HepG2 (cell line): ENCODE measurements around the gene ERBB4. TPM values are rescaled to one million over a fixed set of nuclear protein-coding genes. Genes with fewer than 3 reads are reported as not detected.

Experiments
- ATAC-seq: fragments of 200-7000 bp; cut with Tn5 transposase; 3 replicates; pipeline ENCODE4 v1.9.1; 2020; ENCODE audit warnings: mild to moderate bottlenecking, moderate library complexity
- BruUV-seq: library from RNA; stranded (reverse); fragments of 400-500 nt; replicated peaks from 2 replicates; lab custom pipeline; 2021; lab: Mats Ljungman, UMichigan
- CTCF ChIA-PET: fragments of 300-600 bp; formaldehyde crosslinking; extraction: SDS; loops from one replicate; lab custom pipeline; 2021; ENCODE audit warnings: low total read pairs, inconsistent platforms, low intra/inter-chr PET ratio; lab: Yijun Ruan, JAX
- POLR2A ChIA-PET: fragments of 350-600 bp; sonication (Branson Sonifier 250); formaldehyde crosslinking; loops from one replicate; lab custom pipeline; 2020; ENCODE audit warnings: antibody characterized with exemption, inconsistent platforms; lab: Yijun Ruan, JAX
- DNase-seq: peaks from one replicate; pipeline ENCODE4 v3.0.0-alpha.2; 2015; ENCODE audit warnings: low spot score
- FAIRE-seq: peaks from 3 replicates; lab custom pipeline; 2011; peaks lifted over from hg19 to GRCh38; lab: Jason Lieb, UNC
- H2AFZ ChIP-seq: one replicate; pipeline ENCODE4 v1.6.1; 2011; ENCODE audit warnings: low read length, inconsistent platforms
- H3K27ac ChIP-seq: fragments of 300-600 bp; 3 replicates; pipeline ENCODE4 v1.8.0; 2011; ENCODE audit warnings: mixed run types, mild to moderate bottlenecking, mixed read lengths, low read length, inconsistent platforms; ENCODE audit not compliant: insufficient read depth; ENCODE audit errors: extremely low read length
- H3K27me3 ChIP-seq, 2 experiments: fragments of 200-600 bp in 1 of 2; 2 replicates in 1 of 2; 3 replicates in 1 of 2; pipeline versions ENCODE4 v1.6.0 to v1.8.0; 2011; ENCODE audit warnings: low read length in 2 of 2, mild to moderate bottlenecking in 2 of 2, moderate library complexity in 2 of 2, inconsistent platforms in 1 of 2; ENCODE audit not compliant: insufficient read depth in 2 of 2, control insufficient read depth in 1 of 2
- H3K36me3 ChIP-seq, 2 experiments: fragments of 200-600 bp in 1 of 2; replicated peaks in 1 of 2; 2 replicates in 1 of 2; 3 replicates in 1 of 2; pipeline versions ENCODE4 v1.5.1 to v1.8.0; 2011; ENCODE audit warnings: low read length in 2 of 2, inconsistent platforms in 1 of 2; ENCODE audit not compliant: insufficient read depth in 2 of 2, control insufficient read depth in 1 of 2
- H3K4me1 ChIP-seq: 2 replicates; pipeline ENCODE4 v1.5.1; 2012; ENCODE audit warnings: low read length, inconsistent platforms; ENCODE audit not compliant: insufficient read depth
- H3K4me2 ChIP-seq: 2 replicates; pipeline ENCODE4 v1.6.0; 2011; ENCODE audit warnings: low read depth, low read length, inconsistent platforms
- H3K4me3 ChIP-seq, 3 experiments: fragments of 200-600 bp in 1 of 3; sonication (generic), shearing (Covaris generic) in 1 of 3; replicated peaks in 1 of 3; 2 replicates each; pipeline ENCODE4 v1.5.1; 2011 to 2016; ENCODE audit warnings: low read length in 3 of 3, inconsistent platforms in 2 of 3, low read depth in 2 of 3, mild to moderate bottlenecking in 2 of 3, control low read depth in 1 of 3, mixed read lengths in 1 of 3; ENCODE audit not compliant: insufficient read depth in 1 of 3
- H3K79me2 ChIP-seq: one replicate; pipeline ENCODE4 v1.6.1; 2011; ENCODE audit warnings: low read length, inconsistent platforms; ENCODE audit not compliant: insufficient read depth
- H3K9ac ChIP-seq: 2 replicates; pipeline ENCODE4 v1.6.0; 2011; ENCODE audit warnings: mild to moderate bottlenecking, low read depth, low read length, inconsistent platforms; ENCODE audit not compliant: insufficient read depth
- H3K9me3 ChIP-seq: 2 replicates; pipeline ENCODE4 v1.5.1; 2012; ENCODE audit warnings: mild to moderate bottlenecking, low read length
- H4K20me1 ChIP-seq: 2 replicates; pipeline ENCODE4 v1.6.0; 2011; ENCODE audit warnings: inconsistent platforms, mild to moderate bottlenecking, low read length, moderate library complexity; ENCODE audit not compliant: insufficient read depth
- MED13 ChIP-seq: sonication (generic); formaldehyde crosslinking; IDR thresholded peaks from 2 replicates; pipeline ENCODE4 v1.5.0; 2020; ENCODE audit warnings: missing genetic modification reagents
- REXO4 ChIP-seq: sonication (generic); formaldehyde crosslinking; IDR thresholded peaks from 2 replicates; pipeline ENCODE4 v1.8.0; 2022; ENCODE audit warnings: missing genetic modification reagents, mild to moderate bottlenecking, borderline replicate concordance
- SKI ChIP-seq: fragments of 450-650 bp; IDR thresholded peaks from one replicate; pipeline ENCODE4 v1.6.1; 2018; ENCODE audit warnings: mild to moderate bottlenecking; ENCODE audit not compliant: partially characterized antibody
- TMF1 ChIP-seq: sonication (generic); formaldehyde crosslinking; IDR thresholded peaks from 2 replicates; pipeline ENCODE4 v1.8.1; 2022; ENCODE audit warnings: low read depth, missing genetic modification reagents
- ZKSCAN8 ChIP-seq: IDR thresholded peaks from 2 replicates; pipeline ENCODE4 v1.6.1; 2016; ENCODE audit warnings: borderline replicate concordance, missing genetic modification reagents, missing compliant biosample characterization
- ZNF777 ChIP-seq: sonication (generic); formaldehyde crosslinking; IDR thresholded peaks from 2 replicates; pipeline ENCODE4 v1.4.0; 2020; ENCODE audit warnings: missing genetic modification reagents
- WGBS: methylation state at CpG from one replicate; pipeline ENCODE4 v1.1.6; 2017; ENCODE audit warnings: low lambda C conversion rate; 5-methylcytosine and 5-hydroxymethylcytosine counted together
- in situ Hi-C: cut with HindIII; loops from 2 replicates; pipeline ENCODE4 v1.10.0; 2017; ENCODE audit warnings: low pct_unique_long_range_greater_than_20kb; ENCODE audit not compliant: extremely low pct_ligation_motif_present
- intact Hi-C: fragments of 100-400 bp; cut with micrococcal nuclease; formaldehyde crosslinking; loops from one replicate; pipeline ENCODE4 v1.10.0; 2022; ENCODE audit not compliant: unreplicated experiment
- polyA plus RNA-seq, 8 experiments: library from polyadenylated mRNA; depleted of rRNA in 3 of 8; stranded (reverse) in 7 of 8; unstranded in 1 of 8; fragments of >200 nt; fragmentation: Illumina TruSeq in 4 of 8; extraction: Trizol in 4 of 8; gene quantifications; 2 replicates each; pipeline versions ENCODE4 v1.2.1 to v1.2.3, GENCODE V29; 2011 to 2016; ENCODE audit warnings: low read depth in 4 of 8, missing spikeins in 1 of 8, mixed read lengths in 1 of 8; ENCODE audit not compliant: insufficient read depth in 1 of 8
- total RNA-seq, 5 experiments: library from RNA; depleted of rRNA; stranded (reverse); fragments of >200 nt; fragmentation: Illumina TruSeq; extraction: Trizol; gene quantifications; 2 replicates each; pipeline ENCODE4 v1.2.3, GENCODE V29; 2016; ENCODE audit warnings: low read depth in 1 of 5
- TF ChIP-seq, protein P1 (sequence below): sonication (generic); formaldehyde crosslinking; IDR thresholded peaks from 2 replicates; pipeline ENCODE4 v1.4.0; 2020; ENCODE audit warnings: mild to moderate bottlenecking, missing genetic modification reagents
- TF ChIP-seq, protein P2 (sequence below): IDR thresholded peaks from 2 replicates; pipeline ENCODE4 v1.6.1; 2012; ENCODE audit warnings: low read length, improper control_type of control experiment
- TF ChIP-seq, protein P3 (sequence below): sonication (generic); formaldehyde crosslinking; IDR thresholded peaks from 2 replicates; pipeline ENCODE4 v1.5.1; 2020; ENCODE audit warnings: missing genetic modification reagents, mild to moderate bottlenecking, borderline replicate concordance

Gene ERBB4
- total and polyA plus RNA-seq, 2 of the 13 experiments (the other 11 are each of a cell fraction or from before 2014, with no cell fraction given): not detected

DNA sequence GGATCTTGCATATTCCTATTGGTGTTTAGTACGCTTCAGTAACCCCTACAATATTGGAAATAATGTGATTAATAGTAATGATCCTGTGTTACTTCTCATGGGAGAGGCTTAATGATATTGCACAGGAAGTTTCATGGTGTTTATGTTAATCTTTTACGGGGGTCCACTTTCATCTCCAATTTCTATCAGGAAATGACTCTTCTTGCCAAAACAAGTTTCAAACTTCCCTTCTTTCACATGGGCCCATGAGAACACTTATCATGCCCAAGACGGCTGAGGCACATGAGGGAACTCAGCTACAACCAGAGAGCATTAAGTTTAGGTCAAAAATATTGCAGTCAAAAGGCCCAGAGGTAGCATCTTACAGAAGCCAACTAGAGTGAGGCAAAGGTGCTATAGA, 7.6 kb downstream of the ERBB4 start (continued):
- TF ChIP-seq, protein P1, sequence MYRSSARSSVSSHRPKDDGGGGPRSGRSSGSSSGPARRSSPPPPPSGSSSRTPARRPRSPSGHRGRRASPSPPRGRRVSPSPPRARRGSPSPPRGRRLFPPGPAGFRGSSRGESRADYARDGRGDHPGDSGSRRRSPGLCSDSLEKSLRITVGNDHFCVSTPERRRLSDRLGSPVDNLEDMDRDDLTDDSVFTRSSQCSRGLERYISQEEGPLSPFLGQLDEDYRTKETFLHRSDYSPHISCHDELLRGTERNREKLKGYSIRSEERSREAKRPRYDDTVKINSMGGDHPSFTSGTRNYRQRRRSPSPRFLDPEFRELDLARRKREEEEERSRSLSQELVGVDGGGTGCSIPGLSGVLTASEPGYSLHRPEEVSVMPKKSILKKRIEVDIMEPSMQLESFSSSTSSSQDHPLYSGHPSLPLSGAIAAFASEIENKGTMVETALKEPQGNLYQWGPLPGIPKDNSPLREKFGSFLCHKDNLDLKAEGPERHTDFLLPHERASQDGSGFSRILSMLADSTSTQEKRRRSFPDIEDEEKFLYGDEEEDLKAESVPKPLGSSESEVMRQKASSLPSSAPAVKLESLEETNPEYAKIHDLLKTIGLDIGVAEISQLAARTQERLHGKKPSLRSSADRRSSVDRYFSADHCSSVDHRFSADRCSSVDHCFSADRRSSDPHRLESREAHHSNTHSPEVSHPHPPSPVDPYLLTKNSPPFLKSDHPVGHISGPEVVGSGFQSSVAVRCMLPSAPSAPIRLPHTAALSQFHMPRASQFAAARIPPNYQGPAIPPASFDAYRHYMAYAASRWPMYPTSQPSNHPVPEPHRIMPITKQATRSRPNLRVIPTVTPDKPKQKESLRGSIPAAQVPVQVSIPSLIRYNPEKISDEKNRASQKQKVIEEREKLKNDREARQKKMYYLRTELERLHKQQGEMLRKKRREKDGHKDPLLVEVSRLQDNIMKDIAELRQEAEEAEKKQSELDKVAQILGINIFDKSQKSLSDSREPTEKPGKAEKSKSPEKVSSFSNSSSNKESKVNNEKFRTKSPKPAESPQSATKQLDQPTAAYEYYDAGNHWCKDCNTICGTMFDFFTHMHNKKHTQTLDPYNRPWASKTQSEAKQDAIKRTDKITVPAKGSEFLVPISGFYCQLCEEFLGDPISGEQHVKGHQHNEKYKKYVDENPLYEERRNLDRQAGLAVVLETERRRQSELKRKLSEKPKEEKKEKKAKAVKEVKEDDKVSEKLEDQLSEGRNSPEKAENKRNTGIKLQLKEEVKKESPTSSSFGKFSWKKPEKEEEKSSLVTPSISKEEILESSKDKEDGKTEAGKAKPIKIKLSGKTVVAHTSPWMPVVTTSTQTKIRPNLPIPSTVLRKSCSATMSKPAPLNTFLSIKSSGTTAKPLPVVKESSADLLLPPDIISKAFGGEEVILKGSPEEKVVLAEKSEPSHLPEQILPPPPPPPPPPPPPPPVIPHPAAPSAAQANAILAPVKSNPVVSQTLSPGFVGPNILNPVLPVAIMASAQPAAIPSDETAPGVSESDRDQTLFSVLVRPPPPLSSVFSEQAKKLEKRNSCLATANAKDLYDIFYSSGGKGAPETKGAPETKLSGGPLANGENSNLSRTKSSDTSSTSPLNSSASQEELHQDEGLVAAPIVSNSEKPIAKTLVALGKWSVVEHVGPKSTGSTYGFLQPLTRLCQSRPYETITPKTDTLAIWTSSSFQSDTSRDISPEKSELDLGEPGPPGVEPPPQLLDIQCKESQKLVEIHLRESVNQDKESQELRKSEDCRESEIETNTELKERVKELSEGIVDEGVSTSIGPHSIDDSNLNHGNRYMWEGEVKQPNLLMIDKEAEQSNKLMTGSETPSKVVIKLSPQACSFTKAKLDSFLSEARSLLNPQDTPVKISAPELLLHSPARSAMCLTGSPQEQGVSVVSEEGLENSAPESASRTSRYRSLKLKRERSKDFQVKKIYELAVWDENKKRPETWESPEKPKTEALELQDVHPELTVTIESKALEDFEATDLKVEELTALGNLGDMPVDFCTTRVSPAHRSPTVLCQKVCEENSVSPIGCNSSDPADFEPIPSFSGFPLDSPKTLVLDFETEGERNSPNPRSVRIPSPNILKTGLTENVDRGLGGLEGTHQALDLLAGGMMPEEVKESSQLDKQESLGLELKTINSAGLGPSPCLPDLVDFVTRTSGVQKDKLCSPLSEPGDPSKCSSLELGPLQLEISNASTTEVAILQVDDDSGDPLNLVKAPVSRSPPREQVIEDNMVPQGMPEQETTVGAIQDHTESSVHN (CRISPR knock-in tag): no peak
- no peak for TF ChIP-seq MED13 (CRISPR knock-in tag)
- no peak for TF ChIP-seq SKI

DNA sequence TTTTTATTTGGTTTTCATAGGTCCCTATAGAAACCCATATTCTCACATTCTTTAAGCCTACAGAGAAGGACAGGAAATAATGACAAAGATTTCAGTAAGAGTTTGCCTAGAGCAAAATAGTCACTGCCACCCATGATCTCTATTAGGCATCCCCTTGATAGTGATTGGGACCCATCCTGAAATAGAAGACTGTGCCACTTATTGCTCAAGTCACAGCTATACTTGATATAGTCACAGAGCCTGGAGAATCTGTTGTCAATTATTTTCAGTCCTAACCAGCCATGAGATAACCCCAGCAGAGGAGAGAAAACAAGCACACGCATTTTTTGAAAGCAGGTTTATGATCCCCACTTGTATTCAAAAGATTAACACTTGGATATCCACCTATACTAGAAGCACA, 8.2 kb downstream of the ERBB4 start:
- Histone ChIP-seq H3K4me2 (no peak overlapping the region), H3K9me3 (no peaks in the 10 kb centered on the region), H3K79me2 (no peaks in the 10 kb centered on the region), H3K4me1 (no peaks in the 10 kb centered on the region), H3K36me3 (no peaks in the 10 kb centered on the region), H4K20me1 (no peaks in the 10 kb centered on the region), H3K4me3 (no peak overlapping the region), H3K27ac (no peak overlapping the region), H2AFZ (no peak overlapping the region), H3K27me3 (no peaks in the 10 kb centered on the region), H3K9ac (no peak overlapping the region)
- in situ Hi-C loops: no loop called here
- WGBS: 8% methylated on average over 1 of the region's 1 CpG
- DNase-seq (no peak), FAIRE-seq (no peak), ATAC-seq (no peak)
- no TSS peak for BruUV-seq
- intact Hi-C loops: no loop called here
- CTCF ChIA-PET: no interaction called here
- POLR2A ChIA-PET: no interaction called here
- TF ChIP-seq TMF1: no peak
- no peak for TF ChIP-seq ZNF777 (CRISPR knock-in tag)
- TF ChIP-seq, protein P2, sequence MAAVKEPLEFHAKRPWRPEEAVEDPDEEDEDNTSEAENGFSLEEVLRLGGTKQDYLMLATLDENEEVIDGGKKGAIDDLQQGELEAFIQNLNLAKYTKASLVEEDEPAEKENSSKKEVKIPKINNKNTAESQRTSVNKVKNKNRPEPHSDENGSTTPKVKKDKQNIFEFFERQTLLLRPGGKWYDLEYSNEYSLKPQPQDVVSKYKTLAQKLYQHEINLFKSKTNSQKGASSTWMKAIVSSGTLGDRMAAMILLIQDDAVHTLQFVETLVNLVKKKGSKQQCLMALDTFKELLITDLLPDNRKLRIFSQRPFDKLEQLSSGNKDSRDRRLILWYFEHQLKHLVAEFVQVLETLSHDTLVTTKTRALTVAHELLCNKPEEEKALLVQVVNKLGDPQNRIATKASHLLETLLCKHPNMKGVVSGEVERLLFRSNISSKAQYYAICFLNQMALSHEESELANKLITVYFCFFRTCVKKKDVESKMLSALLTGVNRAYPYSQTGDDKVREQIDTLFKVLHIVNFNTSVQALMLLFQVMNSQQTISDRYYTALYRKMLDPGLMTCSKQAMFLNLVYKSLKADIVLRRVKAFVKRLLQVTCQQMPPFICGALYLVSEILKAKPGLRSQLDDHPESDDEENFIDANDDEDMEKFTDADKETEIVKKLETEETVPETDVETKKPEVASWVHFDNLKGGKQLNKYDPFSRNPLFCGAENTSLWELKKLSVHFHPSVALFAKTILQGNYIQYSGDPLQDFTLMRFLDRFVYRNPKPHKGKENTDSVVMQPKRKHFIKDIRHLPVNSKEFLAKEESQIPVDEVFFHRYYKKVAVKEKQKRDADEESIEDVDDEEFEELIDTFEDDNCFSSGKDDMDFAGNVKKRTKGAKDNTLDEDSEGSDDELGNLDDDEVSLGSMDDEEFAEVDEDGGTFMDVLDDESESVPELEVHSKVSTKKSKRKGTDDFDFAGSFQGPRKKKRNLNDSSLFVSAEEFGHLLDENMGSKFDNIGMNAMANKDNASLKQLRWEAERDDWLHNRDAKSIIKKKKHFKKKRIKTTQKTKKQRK: no peak
- TF ChIP-seq, protein P3, sequence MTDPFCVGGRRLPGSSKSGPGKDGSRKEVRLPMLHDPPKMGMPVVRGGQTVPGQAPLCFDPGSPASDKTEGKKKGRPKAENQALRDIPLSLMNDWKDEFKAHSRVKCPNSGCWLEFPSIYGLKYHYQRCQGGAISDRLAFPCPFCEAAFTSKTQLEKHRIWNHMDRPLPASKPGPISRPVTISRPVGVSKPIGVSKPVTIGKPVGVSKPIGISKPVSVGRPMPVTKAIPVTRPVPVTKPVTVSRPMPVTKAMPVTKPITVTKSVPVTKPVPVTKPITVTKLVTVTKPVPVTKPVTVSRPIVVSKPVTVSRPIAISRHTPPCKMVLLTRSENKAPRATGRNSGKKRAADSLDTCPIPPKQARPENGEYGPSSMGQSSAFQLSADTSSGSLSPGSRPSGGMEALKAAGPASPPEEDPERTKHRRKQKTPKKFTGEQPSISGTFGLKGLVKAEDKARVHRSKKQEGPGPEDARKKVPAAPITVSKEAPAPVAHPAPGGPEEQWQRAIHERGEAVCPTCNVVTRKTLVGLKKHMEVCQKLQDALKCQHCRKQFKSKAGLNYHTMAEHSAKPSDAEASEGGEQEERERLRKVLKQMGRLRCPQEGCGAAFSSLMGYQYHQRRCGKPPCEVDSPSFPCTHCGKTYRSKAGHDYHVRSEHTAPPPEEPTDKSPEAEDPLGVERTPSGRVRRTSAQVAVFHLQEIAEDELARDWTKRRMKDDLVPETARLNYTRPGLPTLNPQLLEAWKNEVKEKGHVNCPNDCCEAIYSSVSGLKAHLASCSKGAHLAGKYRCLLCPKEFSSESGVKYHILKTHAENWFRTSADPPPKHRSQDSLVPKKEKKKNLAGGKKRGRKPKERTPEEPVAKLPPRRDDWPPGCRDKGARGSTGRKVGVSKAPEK (CRISPR knock-in tag): no peak
- TF ChIP-seq REXO4 (CRISPR knock-in tag): no peak
- TF ChIP-seq ZKSCAN8 (CRISPR knock-in tag): no peak
